ENCODE results near the gene GFPT1.

- TF ChIP-seq CTCF (IDR thresholded peaks at IDR 0.05) = no peak
- TF ChIP-seq POLR2AphosphoS5 (IDR thresholded peaks at IDR 0.05) = no peak
- TF ChIP-seq POLR2A (IDR thresholded peaks at IDR 0.05) = no peak
- no peak for TF ChIP-seq EP300 (IDR thresholded peaks at IDR 0.05)
Measured at GRCh38 chr2:69376403-69376802, 10.6 kb downstream of the GFPT1 start.
